WTC11 (cell line): Measurements from ENCODE around the gene SOX18. TPM values are rescaled to one million over a fixed set of nuclear protein-coding genes. Genes with fewer than 3 reads are reported as not detected.

ENCODE experiments used
- ATAC-seq: fragments of 200-7000 bp; cut with Tn5 transposase; 2 replicates; pipeline ENCODE4 v1.10.0; 2021; ENCODE audit warnings: mild to moderate bottlenecking, moderate library complexity
- CTCF ChIA-PET: fragments of 300-600 bp; sonication (Branson Sonifier 250); formaldehyde crosslinking; loops from one replicate; lab custom pipeline; 2021; ENCODE audit warnings: antibody characterized with exemption; lab: Charles Lee
- POLR2A ChIA-PET: fragments of 350-600 bp; sonication (Branson Sonifier 250); formaldehyde crosslinking; loops from one replicate; lab custom pipeline; 2021; ENCODE audit warnings: antibody characterized with exemption; lab: Charles Lee
- DNase-seq: peaks from one replicate; pipeline ENCODE4 v3.0.0; 2021; ENCODE audit warnings: low spot score
- H3K27ac Mint-ChIP-seq: 2 replicates; pipeline ENCODE4 v1.8.0; 2021; ENCODE audit warnings: mixed read lengths
- H3K27me3 Mint-ChIP-seq: 2 replicates; pipeline ENCODE4 v1.8.0; 2021; ENCODE audit warnings: low read depth, mild to moderate bottlenecking, moderate library complexity, mixed read lengths
- H3K36me3 Mint-ChIP-seq: 2 replicates; pipeline ENCODE4 v1.8.0; 2021; ENCODE audit warnings: mixed read lengths
- H3K4me1 Mint-ChIP-seq: 2 replicates; pipeline ENCODE4 v1.8.0; 2022; ENCODE audit warnings: mixed read lengths
- H3K4me3 Mint-ChIP-seq: 2 replicates; pipeline ENCODE4 v1.8.0; 2021; ENCODE audit warnings: mild to moderate bottlenecking, moderate library complexity, mixed read lengths
- H3K9me3 Mint-ChIP-seq: 2 replicates; pipeline ENCODE4 v1.8.0; 2021; ENCODE audit warnings: mixed read lengths
- AFF4 ChIP-seq: sonication (generic); formaldehyde crosslinking; IDR thresholded peaks from 2 replicates; pipeline ENCODE4 v1.8.1; 2023; ENCODE audit warnings: mild to moderate bottlenecking, missing genetic modification reagents, borderline replicate concordance
- ATF1 ChIP-seq: sonication (generic); formaldehyde crosslinking; IDR thresholded peaks from 2 replicates; pipeline ENCODE4 v1.8.1; 2023; ENCODE audit warnings: mild to moderate bottlenecking, moderate library complexity, missing genetic modification reagents
- CBFB ChIP-seq: sonication (generic); formaldehyde crosslinking; IDR thresholded peaks from 2 replicates; pipeline ENCODE4 v1.8.1; 2022; ENCODE audit warnings: mild to moderate bottlenecking, low read depth, missing genetic modification reagents
- CTCF ChIP-seq: fragments of 200-600 bp; IDR thresholded peaks from 2 replicates; pipeline ENCODE4 v1.8.0; 2022; ENCODE audit warnings: antibody characterized with exemption
- ELF4 ChIP-seq: sonication (generic); formaldehyde crosslinking; IDR thresholded peaks from 2 replicates; pipeline ENCODE4 v1.8.1; 2022; ENCODE audit warnings: low read depth, mild to moderate bottlenecking, moderate library complexity, missing genetic modification reagents
- EMX1 ChIP-seq: fragments of 250-450 bp; sonication (Bioruptor Pico); IDR thresholded peaks from 2 replicates; pipeline ENCODE4 v1.8.0; 2021; ENCODE audit warnings: mild to moderate bottlenecking
- FOXK1 ChIP-seq: sonication (generic); formaldehyde crosslinking; IDR thresholded peaks from 2 replicates; pipeline ENCODE4 v1.8.0; 2022; ENCODE audit warnings: mild to moderate bottlenecking, moderate library complexity, missing genetic modification reagents
- GABPB1 ChIP-seq: sonication (generic); formaldehyde crosslinking; IDR thresholded peaks from 2 replicates; pipeline ENCODE4 v1.8.1; 2023; ENCODE audit warnings: mild to moderate bottlenecking, missing genetic modification reagents
- JAZF1 ChIP-seq: fragments of 250-450 bp; sonication (Bioruptor Pico); IDR thresholded peaks from 2 replicates; pipeline ENCODE4 v1.9.0; 2021; ENCODE audit warnings: moderate library complexity, mild to moderate bottlenecking, inconsistent platforms
- KAT7 ChIP-seq: sonication (generic); formaldehyde crosslinking; IDR thresholded peaks from 2 replicates; pipeline ENCODE4 v1.8.1; 2023; ENCODE audit warnings: missing genetic modification reagents, mild to moderate bottlenecking, borderline replicate concordance
- MAX ChIP-seq: sonication (generic); formaldehyde crosslinking; IDR thresholded peaks from 2 replicates; pipeline ENCODE4 v1.8.0; 2022; ENCODE audit warnings: mild to moderate bottlenecking, missing genetic modification reagents
- MYBL2 ChIP-seq: sonication (generic); formaldehyde crosslinking; IDR thresholded peaks from 2 replicates; pipeline ENCODE4 v1.8.1; 2023; ENCODE audit warnings: mild to moderate bottlenecking, moderate library complexity, missing genetic modification reagents
- NR2C2 ChIP-seq: sonication (generic); formaldehyde crosslinking; IDR thresholded peaks from 2 replicates; pipeline ENCODE4 v1.8.0; 2022; ENCODE audit warnings: mild to moderate bottlenecking, missing genetic modification reagents
- OVOL2 ChIP-seq: fragments of 250-450 bp; sonication (Bioruptor Pico); IDR thresholded peaks from 2 replicates; pipeline ENCODE4 v1.9.0; 2021; ENCODE audit warnings: mild to moderate bottlenecking, borderline replicate concordance
- STAT6 ChIP-seq: sonication (generic); formaldehyde crosslinking; conservative IDR thresholded peaks from 2 replicates; pipeline ENCODE4 v1.8.1; 2023; ENCODE audit warnings: mild to moderate bottlenecking, low read depth, missing genetic modification reagents, moderate library complexity
- USF1 ChIP-seq: sonication (generic); formaldehyde crosslinking; IDR thresholded peaks from 2 replicates; pipeline ENCODE4 v1.8.0; 2022; ENCODE audit warnings: mild to moderate bottlenecking, missing genetic modification reagents
- USF2 ChIP-seq: sonication (generic); formaldehyde crosslinking; IDR thresholded peaks from 2 replicates; pipeline ENCODE4 v1.8.1; 2023; ENCODE audit warnings: mild to moderate bottlenecking, missing genetic modification reagents, moderate library complexity
- ZBTB43 ChIP-seq: sonication (generic); formaldehyde crosslinking; IDR thresholded peaks from 2 replicates; pipeline ENCODE4 v1.8.1; 2023; ENCODE audit warnings: mild to moderate bottlenecking, missing genetic modification reagents
- ZMAT4 ChIP-seq: fragments of 250-450 bp; sonication (Bioruptor Pico); IDR thresholded peaks from 2 replicates; pipeline ENCODE4 v1.9.0; 2021; ENCODE audit warnings: mild to moderate bottlenecking
- ZNF121 ChIP-seq: sonication (generic); formaldehyde crosslinking; IDR thresholded peaks from 2 replicates; pipeline ENCODE4 v1.8.0; 2023; ENCODE audit warnings: missing genetic modification reagents
- ZNF138 ChIP-seq: sonication (generic); formaldehyde crosslinking; conservative IDR thresholded peaks from 2 replicates; pipeline ENCODE4 v1.8.1; 2022; ENCODE audit warnings: mild to moderate bottlenecking, moderate library complexity, missing genetic modification reagents
- total RNA-seq: library from RNA; stranded (reverse); gene quantifications from 3 replicates; pipeline ENCODE4 v1.2.3, GENCODE V29; 2021

Gene SOX18
- total RNA-seq, 1 experiment from 2014 or later, result 0.81 TPM

GRCh38 chr20:64083804-64084684 lies 34.6 kb upstream of the SOX18 start, which contains the start of gene LKAAEAR1:
Gene LKAAEAR1 (minus strand): TSS chr20:64084398. CDS start chr20:64084219, 179 bp downstream.
- ATAC-seq (peak; percentile 1; the same call in 1 of the 2 replicates), DNase-seq (no peak)
- Mint-ChIP-seq H3K4me3 (peak within 1 kb of the TSS; percentile 85), H3K27me3 (peaks cover 59% of the 10 kb centered on the region), H3K9me3 (0 out of 2 replicates have a peak, but pooled peaks cover 3% of the 10 kb centered on the region), H3K36me3 (no peaks in the 10 kb centered on the region), H3K27ac (no peak within 1 kb of the TSS), H3K4me1 (peaks cover 23% of the 10 kb centered on the region)
- ChIA-PET POLR2A (interaction anchor here (1.0 kb wide), 1 partner anchor 36 kb away, joined by 3 read pairs; no protein-coding TSS in a partner anchor), CTCF (interaction anchor here (0.6 to 5.6 kb wide), 39 partner anchors 8 to 501 kb away, joined by 3 to 119 read pairs (median 5); partner anchors contain the start of genes C20orf204, PCMTD2, PRPF6 and SAMD10)
- 0 out of 2 replicates have a peak, but pooled peaks have one; percentile 37 for TF ChIP-seq ZNF138 (CRISPR knock-in tag)
- no peak for TF ChIP-seq USF1
- TF ChIP-seq ELF4 (CRISPR knock-in tag), result no peak
- 0 out of 2 replicates have a peak, but pooled peaks have one; percentile 6 for TF ChIP-seq GABPB1
- no peak for TF ChIP-seq ZNF121 (CRISPR knock-in tag)
- no peak for TF ChIP-seq STAT6
- no peak for TF ChIP-seq OVOL2 (CRISPR knock-in tag)
- no peak for TF ChIP-seq AFF4 (CRISPR knock-in tag)
- TF ChIP-seq NR2C2 (CRISPR knock-in tag), result no peak
- peak; percentile 53; the same call in 1 of the 2 replicates for TF ChIP-seq MAX (CRISPR knock-in tag)
- TF ChIP-seq ZMAT4 (CRISPR knock-in tag), result no peak
- no peak for TF ChIP-seq USF2 (CRISPR knock-in tag)
- TF ChIP-seq MYBL2 (CRISPR knock-in tag), result no peak
- TF ChIP-seq ATF1 (CRISPR knock-in tag), result no peak
- TF ChIP-seq ZBTB43, result no peak
- TF ChIP-seq JAZF1 (CRISPR knock-in tag), result no peak
- no peak for TF ChIP-seq CTCF
- TF ChIP-seq KAT7 (CRISPR knock-in tag), result peak; percentile 57; the same call in 1 of the 2 replicates
- peak; percentile 47 for TF ChIP-seq FOXK1 (CRISPR knock-in tag)
- TF ChIP-seq EMX1, result no peak
- no peak for TF ChIP-seq CBFB (CRISPR knock-in tag)
